Peyer's patch (tissue), 4 donors: Measurements from ENCODE around the gene CELF2.

Experiments
- CTCF ChIP-seq, 6 experiments: fragments of 450-650 bp in 4 of 6; fragments of 200-600 bp in 2 of 6; sonication (generic) in 1 of 6; IDR thresholded peaks; one replicate each; pipeline ENCODE4 v1.5.1; 2017 to 2019; ENCODE audit warnings: antibody characterized with exemption in 6 of 6, mild to moderate bottlenecking in 3 of 6, moderate library complexity in 1 of 6
- POLR2A ChIP-seq, 2 donors: fragments of 450-650 bp; IDR thresholded peaks; one replicate each; pipeline ENCODE4 v1.5.1; 2017; ENCODE audit warnings: antibody characterized with exemption in 2 of 2, mild to moderate bottlenecking in 2 of 2, moderate library complexity in 2 of 2

- no peak for TF ChIP-seq CTCF (IDR thresholded peaks at IDR 0.05)
- TF ChIP-seq POLR2A (IDR thresholded peaks at IDR 0.05): no peak
These were observed 161.2 kb downstream of the CELF2 start for GRCh38 chr10:11178606-11179515.
